KOPT-K1 (cell line): ENCODE data around the gene GABRE.

Experiments used
- H3K27ac ChIP-seq: fragments of 200-600 bp; sonication (generic); 2 replicates; pipeline ENCODE4 v1.5.1; 2016; ENCODE audit warnings: antibody characterized with exemption, mild to moderate bottlenecking, low read depth, low read length; ENCODE audit not compliant: poor library complexity, severe bottlenecking
- H3K36me3 ChIP-seq: fragments of 200-600 bp; sonication (generic); 2 replicates; pipeline ENCODE4 v1.5.1; 2017; ENCODE audit warnings: antibody characterized with exemption, mild to moderate bottlenecking, low read length, moderate library complexity; ENCODE audit not compliant: insufficient read depth
- H3K9me3 ChIP-seq: fragments of 200-600 bp; sonication (generic); 2 replicates; pipeline ENCODE4 v1.5.1; 2017; ENCODE audit warnings: antibody characterized with exemption, low read length, mild to moderate bottlenecking; ENCODE audit not compliant: insufficient read depth, poor library complexity, severe bottlenecking

Gene GABRE

DNA sequence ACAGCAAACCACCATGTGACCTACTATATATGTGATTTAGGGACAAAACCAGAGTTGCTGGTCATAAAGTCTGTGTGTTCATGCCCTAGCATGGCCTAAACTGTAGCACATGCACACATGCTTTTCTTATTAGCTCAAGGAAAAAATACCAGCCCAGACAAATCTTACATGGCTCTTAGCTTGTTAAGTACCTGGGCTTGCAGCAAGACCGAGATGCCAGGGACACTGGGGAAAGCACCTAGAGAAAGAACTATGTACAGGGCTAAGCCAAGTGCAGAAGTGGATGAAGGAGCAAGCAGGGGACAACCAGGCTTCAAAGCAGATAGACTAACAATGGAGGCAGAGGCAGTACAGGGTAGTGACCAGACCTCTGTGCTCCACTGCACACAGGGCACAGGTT, 3.4 kb upstream of the GABRE start:
- no peaks in the 10 kb centered on the region for H3K9me3 ChIP-seq
- H3K27ac ChIP-seq: no peak overlapping the region
- no peaks in the 10 kb centered on the region for H3K36me3 ChIP-seq

DNA sequence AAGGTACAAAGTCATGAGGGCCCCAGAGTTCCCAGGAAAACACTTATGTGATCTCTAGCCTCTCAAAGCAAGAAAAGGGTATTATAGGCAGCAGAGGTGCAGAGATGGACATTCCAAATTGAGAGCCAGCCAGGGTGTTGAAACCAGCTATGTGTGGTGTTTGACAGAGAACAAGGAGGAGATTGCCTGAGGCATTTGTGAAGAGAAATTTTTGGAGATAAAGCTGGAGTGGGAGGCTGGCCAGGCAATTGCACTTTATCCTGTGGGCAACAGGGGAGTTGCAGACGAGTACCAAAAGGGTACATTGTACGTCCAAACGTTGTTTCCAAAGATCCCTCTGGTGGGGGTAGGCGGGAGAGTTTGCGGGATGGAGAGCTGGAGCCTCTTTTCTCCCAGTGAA, 2.5 kb upstream of the GABRE start:
- H3K9me3 ChIP-seq: no peaks in the 10 kb centered on the region
- no peaks in the 10 kb centered on the region for H3K36me3 ChIP-seq
- H3K27ac ChIP-seq: no peak overlapping the region

DNA sequence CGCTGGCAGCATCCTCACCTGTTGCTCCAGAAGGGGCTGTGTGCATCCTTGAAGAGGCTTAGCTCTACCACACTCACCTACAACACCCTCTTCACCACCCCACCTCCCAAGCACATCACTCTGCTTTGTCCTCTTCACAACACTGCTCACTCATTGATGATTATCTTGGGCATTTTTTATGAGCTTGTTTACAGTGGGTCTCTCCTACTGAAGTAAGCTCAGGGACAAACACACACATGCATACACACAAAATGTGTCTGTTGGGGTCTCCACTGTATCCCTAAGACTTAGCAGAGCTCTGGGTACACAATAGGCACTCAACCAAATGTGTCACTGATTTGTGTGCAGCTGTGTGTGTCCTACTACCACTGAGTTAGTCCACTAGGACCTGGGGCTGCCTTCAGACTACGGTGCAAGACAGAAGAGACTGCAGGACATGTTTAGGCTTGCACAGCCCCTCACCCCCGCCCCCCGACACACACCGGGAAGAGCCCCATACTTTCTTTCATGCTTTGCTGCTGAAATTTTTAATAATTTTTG, 1.3 kb upstream of the GABRE start:
- Histone ChIP-seq H3K36me3 (no peaks in the 10 kb centered on the region), H3K9me3 (no peaks in the 10 kb centered on the region), H3K27ac (no peak overlapping the region)

DNA sequence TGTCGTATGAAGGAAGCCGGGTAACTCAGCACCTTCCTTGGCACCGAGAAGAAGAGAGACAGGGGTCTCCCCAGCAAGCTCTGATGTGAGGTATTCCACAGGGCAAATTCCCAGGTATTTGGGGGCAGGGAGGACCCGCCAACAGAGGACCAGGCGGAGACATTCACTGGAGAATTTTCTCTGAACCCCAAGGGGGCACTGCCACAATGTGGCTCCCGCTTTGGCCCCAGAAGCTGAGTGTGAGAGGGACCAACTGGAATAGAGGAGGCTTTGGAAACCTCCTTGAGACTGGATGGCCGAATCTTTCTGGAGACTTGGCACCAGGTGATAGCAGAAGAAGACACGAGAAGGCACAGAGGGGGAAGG, 735 bp upstream of the GABRE start:
- H3K9me3 ChIP-seq: no peaks in the 10 kb centered on the region
- no peaks in the 10 kb centered on the region for H3K36me3 ChIP-seq
- no peak overlapping the region for H3K27ac ChIP-seq

DNA sequence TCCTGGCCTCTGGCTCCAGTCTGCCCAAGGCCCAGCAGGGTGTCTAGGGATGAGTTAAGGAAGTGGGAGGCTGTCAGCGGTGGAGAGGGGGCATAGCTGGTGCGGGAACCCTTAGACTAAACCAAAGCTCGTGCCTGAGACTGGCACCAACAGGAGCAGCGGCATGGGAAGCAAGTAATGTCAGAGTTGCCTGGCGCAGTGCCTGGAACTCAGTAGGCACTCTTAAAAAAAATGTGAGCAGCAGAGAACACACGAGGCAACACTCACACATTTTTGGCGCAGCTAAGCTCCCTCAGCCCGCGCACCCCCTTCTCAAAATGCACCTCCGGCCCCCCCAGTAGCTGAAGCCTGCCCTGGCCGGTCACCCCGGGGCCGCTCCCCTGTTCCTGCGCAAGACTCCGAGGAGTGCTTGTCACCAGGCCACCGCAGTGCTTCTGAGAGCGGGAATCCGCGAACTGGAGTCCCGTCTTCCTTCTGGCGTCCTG, 583 bp downstream of the GABRE start:
- Histone ChIP-seq H3K27ac (no peak overlapping the region), H3K36me3 (no peaks in the 10 kb centered on the region), H3K9me3 (no peaks in the 10 kb centered on the region)

DNA sequence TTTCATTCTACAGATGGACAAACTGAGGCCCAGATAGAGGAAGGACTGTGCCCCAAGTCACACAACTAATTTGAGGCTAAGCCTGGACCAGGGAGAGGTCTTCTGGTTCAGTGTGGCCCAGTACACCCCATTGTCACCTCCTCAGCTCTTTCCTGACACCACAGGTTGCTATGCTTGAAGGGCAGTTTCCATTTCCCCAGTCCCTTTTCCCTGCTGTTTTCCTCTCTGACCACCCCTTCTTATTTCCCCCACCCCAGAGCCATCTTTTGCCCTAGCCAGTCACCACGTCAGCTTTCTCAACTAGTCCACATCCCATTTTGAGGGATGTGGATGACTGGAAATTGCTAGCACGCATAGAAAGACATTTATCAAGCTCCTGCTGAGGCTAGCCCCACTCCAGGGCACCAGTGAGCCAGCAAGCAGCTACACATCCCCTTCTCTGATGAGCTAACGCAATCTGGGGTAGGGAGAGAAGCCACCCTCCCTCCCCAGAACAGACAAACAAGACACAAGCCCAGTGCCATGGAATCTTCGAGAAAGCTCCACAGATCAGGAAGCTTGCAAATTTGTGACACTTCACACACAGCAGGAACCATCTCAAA, 1.3 kb downstream of the GABRE start:
- H3K9me3 ChIP-seq: no peaks in the 10 kb centered on the region
- H3K27ac ChIP-seq: no peak overlapping the region
- H3K36me3 ChIP-seq: no peaks in the 10 kb centered on the region

DNA sequence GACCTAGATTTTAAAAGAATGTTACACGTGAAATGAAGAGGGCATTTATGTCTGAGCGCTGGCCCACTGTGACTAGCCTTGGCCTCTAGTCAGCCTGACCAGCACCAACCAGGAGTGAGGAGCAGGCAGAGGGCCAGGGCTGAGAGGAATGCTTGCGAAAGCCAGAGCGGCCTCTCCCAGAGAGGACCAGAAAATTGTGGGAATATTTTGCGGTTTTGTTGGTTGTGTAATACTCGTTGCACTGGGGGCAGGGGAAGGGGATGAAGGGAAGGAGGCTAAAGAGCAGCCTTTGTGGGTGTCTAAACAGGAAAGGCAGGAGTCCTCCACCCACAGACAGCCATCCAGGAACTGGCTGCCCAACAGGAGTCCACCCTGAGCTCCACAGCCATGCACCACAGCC, 3.8 kb downstream of the GABRE start:
- H3K36me3 ChIP-seq: no peaks in the 10 kb centered on the region
- no peak overlapping the region for H3K27ac ChIP-seq
- no peaks in the 10 kb centered on the region for H3K9me3 ChIP-seq

DNA sequence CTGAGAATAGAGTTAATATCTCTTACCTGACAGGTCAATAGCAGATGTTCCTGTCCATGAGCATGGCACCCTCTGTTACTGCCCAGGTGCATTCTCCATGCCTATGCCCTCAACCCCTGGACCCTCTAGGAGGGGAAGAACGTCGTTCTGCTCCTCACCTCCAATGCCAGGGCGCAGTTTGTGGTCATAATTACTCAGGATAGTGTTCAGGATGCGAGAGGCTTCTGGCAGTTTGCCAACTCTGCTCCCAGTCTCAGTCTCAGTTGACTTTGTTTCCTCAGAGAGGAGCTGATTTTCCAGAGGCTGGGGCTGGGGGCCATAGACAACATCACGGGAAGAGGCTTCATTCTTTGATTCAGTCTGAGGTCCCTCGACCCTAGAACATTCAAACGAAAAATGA, 4.4 kb downstream of the GABRE start:
- no peaks in the 10 kb centered on the region for H3K9me3 ChIP-seq
- no peak overlapping the region for H3K27ac ChIP-seq
- H3K36me3 ChIP-seq: no peaks in the 10 kb centered on the region

DNA sequence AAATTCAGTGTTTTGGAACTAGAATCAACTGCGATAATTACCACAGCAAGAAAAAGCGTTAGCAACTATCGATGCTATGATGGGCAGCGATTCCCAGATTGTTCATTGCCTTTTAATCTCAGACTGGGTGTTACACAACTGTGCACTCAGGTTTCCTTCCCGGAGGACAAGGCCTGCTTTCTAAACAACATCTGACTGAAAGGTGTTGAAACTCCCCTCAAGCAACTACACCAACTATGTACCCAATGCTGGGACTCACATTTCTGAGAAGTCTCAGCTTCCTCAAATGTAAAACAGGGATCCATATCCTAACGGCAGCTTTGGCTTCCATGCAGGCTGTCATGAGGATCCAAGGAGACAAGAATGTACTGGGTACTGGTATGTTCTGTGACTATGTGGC, 8.2 kb downstream of the GABRE start:
- no peaks in the 10 kb centered on the region for H3K9me3 ChIP-seq
- H3K36me3 ChIP-seq: no peaks in the 10 kb centered on the region
- no peak overlapping the region for H3K27ac ChIP-seq

DNA sequence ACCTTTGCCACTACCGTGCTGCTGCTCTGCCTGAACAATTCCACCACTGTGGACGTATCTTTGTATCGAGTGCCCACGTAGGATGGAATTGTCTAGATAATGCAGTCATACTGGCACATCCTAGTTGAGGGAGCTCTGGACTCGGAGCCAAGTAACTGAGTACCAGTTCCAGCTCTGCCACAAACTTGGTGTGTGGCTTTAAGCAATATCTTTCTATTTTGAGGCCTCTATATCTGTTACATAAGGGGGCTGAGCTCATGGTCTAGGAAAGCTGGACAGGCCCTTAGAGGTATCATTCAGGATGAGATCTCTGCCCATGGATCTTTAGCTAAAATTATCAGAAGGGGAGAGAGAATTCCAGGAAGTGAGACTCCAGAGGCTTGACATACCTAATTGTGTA, 12.4 kb downstream of the GABRE start:
- no peaks in the 10 kb centered on the region for H3K36me3 ChIP-seq
- no peaks in the 10 kb centered on the region for H3K9me3 ChIP-seq
- no peak overlapping the region for H3K27ac ChIP-seq

DNA sequence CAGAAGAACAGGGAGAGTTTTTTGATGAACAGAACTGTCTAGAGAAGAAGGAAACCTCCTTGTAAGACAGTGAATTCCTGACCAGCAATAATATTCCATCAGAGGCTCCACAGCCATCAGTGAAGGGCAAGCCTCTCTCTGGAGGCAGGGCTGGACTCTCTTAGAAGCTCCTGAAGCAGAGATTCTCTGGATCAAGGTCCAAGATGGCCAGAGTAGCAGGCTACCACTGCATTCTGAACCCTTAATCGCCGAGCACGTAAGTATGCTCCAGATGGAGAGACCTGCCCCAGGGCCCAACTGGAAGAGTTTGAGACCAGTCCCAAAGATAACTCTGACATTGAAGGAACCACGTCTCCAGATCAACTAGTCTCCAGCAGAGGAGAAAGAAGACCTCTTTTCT, 16.4 kb downstream of the GABRE start:
- no peak overlapping the region for H3K27ac ChIP-seq
- no peaks in the 10 kb centered on the region for H3K9me3 ChIP-seq
- no peaks in the 10 kb centered on the region for H3K36me3 ChIP-seq

DNA sequence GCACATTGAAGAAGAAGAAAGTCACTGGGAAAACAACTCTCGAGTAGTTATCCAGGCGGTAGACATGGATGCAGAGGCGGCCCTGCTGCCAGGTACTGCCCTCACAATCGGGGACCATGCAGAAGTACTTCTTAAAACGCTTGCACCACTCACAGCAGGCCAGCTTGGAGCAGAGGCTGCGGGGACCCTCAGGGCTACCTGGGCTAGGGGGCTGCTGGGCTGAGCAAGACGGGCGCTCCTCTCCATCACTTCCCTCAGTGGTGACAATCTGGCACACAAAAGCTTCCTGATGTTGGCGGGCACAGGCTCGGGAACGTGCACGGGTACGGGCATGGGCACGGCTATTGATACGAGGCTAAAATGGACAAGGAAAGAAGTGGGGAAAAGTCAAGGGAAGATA, 19.7 kb downstream of the GABRE start:
- Histone ChIP-seq H3K27ac (no peak overlapping the region), H3K9me3 (no peaks in the 10 kb centered on the region), H3K36me3 (no peaks in the 10 kb centered on the region)

DNA sequence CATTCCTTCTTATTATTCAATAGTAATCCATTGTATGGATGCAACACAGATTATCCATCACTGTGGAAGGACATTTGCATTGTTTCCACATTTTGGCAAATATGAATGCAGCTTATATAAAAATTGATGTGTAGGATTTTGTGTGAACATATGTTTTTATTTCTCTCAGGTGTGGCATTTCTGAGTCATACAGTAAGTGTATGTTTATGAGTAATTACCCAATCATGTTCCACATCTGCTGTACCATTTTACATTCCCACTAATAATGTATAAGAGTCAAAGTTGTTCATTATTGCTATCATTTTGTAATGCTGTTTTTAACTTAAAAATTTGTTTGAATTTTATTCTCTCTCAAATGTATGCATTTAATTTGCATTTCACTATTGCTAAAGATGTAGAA, 36.3 kb downstream of the GABRE start:
- Histone ChIP-seq H3K27ac (no peak overlapping the region), H3K9me3 (no peaks in the 10 kb centered on the region), H3K36me3 (no peaks in the 10 kb centered on the region)

DNA sequence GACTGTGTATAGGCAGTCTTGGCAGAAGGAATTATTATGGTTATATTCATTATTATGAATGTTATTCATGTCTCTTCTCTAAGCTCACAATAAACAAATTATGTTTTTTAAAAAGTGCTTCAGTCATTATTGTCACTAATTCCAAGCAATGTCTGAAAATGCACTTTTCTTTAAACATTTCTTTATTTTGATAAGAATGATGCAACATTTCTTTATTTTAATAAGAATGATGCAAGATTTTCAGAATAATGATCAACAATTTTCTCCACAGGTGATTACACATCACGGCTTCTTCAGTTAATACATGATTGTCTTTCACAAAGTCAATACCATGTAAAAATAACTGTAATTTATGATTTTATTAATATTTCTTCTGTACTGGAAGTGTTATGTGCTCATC, 39.1 kb downstream of the GABRE start:
- Histone ChIP-seq H3K27ac (no peak overlapping the region), H3K36me3 (no peaks in the 10 kb centered on the region), H3K9me3 (no peaks in the 10 kb centered on the region)

DNA sequence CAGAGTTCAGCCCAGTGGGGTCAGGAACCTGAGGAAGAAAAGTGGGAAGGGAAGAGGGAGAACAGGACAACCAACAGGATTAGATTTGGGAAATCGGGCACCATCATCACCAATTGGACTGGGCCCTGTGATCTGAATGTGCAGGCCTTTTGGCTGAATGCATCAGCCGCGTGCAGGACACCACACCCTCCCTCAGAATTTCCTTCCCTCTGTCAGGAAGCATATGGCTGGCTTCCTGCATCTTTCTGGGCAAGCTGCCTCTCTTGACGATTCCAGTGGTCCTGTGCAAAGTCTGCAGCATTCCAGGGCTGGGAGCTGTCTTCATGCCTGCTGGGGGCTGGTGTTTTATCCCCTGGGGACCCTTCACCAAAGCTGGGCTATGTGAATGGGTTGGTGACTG, 45.4 kb downstream of the GABRE start:
- no peak overlapping the region for H3K27ac ChIP-seq
- no peaks in the 10 kb centered on the region for H3K9me3 ChIP-seq
- no peaks in the 10 kb centered on the region for H3K36me3 ChIP-seq

DNA sequence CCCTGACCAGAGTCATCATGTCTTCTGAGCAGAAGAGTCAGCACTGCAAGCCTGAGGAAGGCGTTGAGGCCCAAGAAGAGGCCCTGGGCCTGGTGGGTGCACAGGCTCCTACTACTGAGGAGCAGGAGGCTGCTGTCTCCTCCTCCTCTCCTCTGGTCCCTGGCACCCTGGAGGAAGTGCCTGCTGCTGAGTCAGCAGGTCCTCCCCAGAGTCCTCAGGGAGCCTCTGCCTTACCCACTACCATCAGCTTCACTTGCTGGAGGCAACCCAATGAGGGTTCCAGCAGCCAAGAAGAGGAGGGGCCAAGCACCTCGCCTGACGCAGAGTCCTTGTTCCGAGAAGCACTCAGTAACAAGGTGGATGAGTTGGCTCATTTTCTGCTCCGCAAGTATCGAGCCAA, 50.8 kb downstream of the GABRE start:
- H3K9me3 ChIP-seq: no peaks in the 10 kb centered on the region
- no peak overlapping the region for H3K27ac ChIP-seq
- no peaks in the 10 kb centered on the region for H3K36me3 ChIP-seq
